Trophoblast cell (in vitro differentiated cells and primary cell): Measurements from ENCODE around the gene BLVRB.

Experiments used
- DNase-seq, 2 donors: peaks; one replicate each; pipeline ENCODE4 v3.0.0-alpha.2; 2016
- H2AFZ ChIP-seq: 2 replicates; pipeline ENCODE4 v1.6.1; 2013; ENCODE audit warnings: low read length, moderate library complexity, mild to moderate bottlenecking; ENCODE audit not compliant: insufficient read depth, poor library complexity
- H2AK5ac ChIP-seq: 2 replicates; pipeline ENCODE4 v1.6.1; 2013; ENCODE audit warnings: mild to moderate bottlenecking, low read length
- H2BK120ac ChIP-seq: 2 replicates; pipeline ENCODE4 v1.6.1; 2013; ENCODE audit warnings: low read length, mild to moderate bottlenecking, moderate library complexity; ENCODE audit not compliant: insufficient read depth, poor library complexity
- H2BK12ac ChIP-seq: 2 replicates; pipeline ENCODE4 v1.6.1; 2013; ENCODE audit warnings: mild to moderate bottlenecking, low read length, moderate library complexity
- H2BK5ac ChIP-seq: 2 replicates; pipeline ENCODE4 v1.6.1; 2013; ENCODE audit warnings: low read length, low read depth, moderate library complexity, mild to moderate bottlenecking; ENCODE audit not compliant: poor library complexity
- H3K14ac ChIP-seq: 2 replicates; pipeline ENCODE4 v1.6.1; 2013; ENCODE audit warnings: mild to moderate bottlenecking, low read length
- H3K18ac ChIP-seq: 2 replicates; pipeline ENCODE4 v1.6.1; 2013; ENCODE audit warnings: mild to moderate bottlenecking, low read length
- H3K23ac ChIP-seq: 2 replicates; pipeline ENCODE4 v1.6.1; 2013; ENCODE audit warnings: low read length
- H3K27ac ChIP-seq: 2 replicates; pipeline ENCODE4 v1.5.1; 2013; ENCODE audit warnings: low read depth, mild to moderate bottlenecking, inconsistent platforms, low read length, moderate library complexity
- H3K27me3 ChIP-seq: 2 replicates; pipeline ENCODE4 v1.6.1; 2013; ENCODE audit warnings: inconsistent platforms, mild to moderate bottlenecking, low read length, moderate library complexity; ENCODE audit not compliant: insufficient read depth
- H3K36me3 ChIP-seq, 2 experiments: 1 replicate in 1 of 2; 2 replicates in 1 of 2; pipeline ENCODE4 v1.6.1; 2013; ENCODE audit warnings: low read length in 2 of 2, mild to moderate bottlenecking in 2 of 2, moderate library complexity in 1 of 2; ENCODE audit not compliant: insufficient read depth in 2 of 2, control insufficient read depth in 1 of 2
- H3K4ac ChIP-seq: 2 replicates; pipeline ENCODE4 v1.6.1; 2013; ENCODE audit warnings: low read depth, mild to moderate bottlenecking, low read length, moderate library complexity
- H3K4me1 ChIP-seq, 2 experiments: 1 replicate in 1 of 2; 2 replicates in 1 of 2; pipeline ENCODE4 v1.6.1; 2013; ENCODE audit warnings: low read length in 2 of 2, mild to moderate bottlenecking in 2 of 2, moderate library complexity in 1 of 2; ENCODE audit not compliant: insufficient read depth in 2 of 2, control insufficient read depth in 1 of 2
- H3K4me2 ChIP-seq: 2 replicates; pipeline ENCODE4 v1.6.1; 2013; ENCODE audit warnings: inconsistent platforms, mild to moderate bottlenecking, low read length, moderate library complexity
- H3K4me3 ChIP-seq: 2 replicates; pipeline ENCODE4 v1.5.1; 2013; ENCODE audit warnings: mild to moderate bottlenecking, low read depth, low read length, inconsistent platforms
- H3K79me1 ChIP-seq: one replicate; pipeline ENCODE4 v1.6.1; 2013; ENCODE audit warnings: low read length
- H3K79me2 ChIP-seq: 2 replicates; pipeline ENCODE4 v1.6.1; 2013; ENCODE audit warnings: low read length, mild to moderate bottlenecking; ENCODE audit not compliant: control insufficient read depth, insufficient read depth, poor library complexity
- H3K9ac ChIP-seq: 2 replicates; pipeline ENCODE4 v1.6.1; 2013; ENCODE audit warnings: mild to moderate bottlenecking, low read length
- H3K9me3 ChIP-seq: 2 replicates; pipeline ENCODE4 v1.6.1; 2013; ENCODE audit warnings: low read depth, mild to moderate bottlenecking, control low read depth, inconsistent platforms, low read length; ENCODE audit not compliant: insufficient read depth
- H4K12ac ChIP-seq: 2 replicates; pipeline ENCODE4 v1.6.1; 2013; ENCODE audit warnings: low read depth, mild to moderate bottlenecking, low read length, moderate library complexity
- H4K8ac ChIP-seq: 2 replicates; pipeline ENCODE4 v1.6.1; 2013; ENCODE audit warnings: low read depth, mild to moderate bottlenecking, low read length, moderate library complexity
- H4K91ac ChIP-seq: one replicate; pipeline ENCODE4 v1.6.1; 2013; ENCODE audit warnings: low read depth, mild to moderate bottlenecking, low read length, moderate library complexity
- WGBS: extraction: QIAGEN DNeasy Blood & Tissue Kit; methylation state at CpG from one replicate; pipeline ENCODE4 v1.1.7; 2013; ENCODE audit warnings: missing lambda C conversion rate; ENCODE audit not compliant: insufficient read length, insufficient coverage; ENCODE audit errors: extremely low coverage; 5-methylcytosine and 5-hydroxymethylcytosine counted together

Gene BLVRB

GRCh38 chr19:40461669-40462221 is 3.8 kb downstream of the BLVRB start:
- peaks cover 10% of the 10 kb centered on the region for H3K79me1 ChIP-seq
- H4K91ac ChIP-seq: no peak overlapping the region
- no peak overlapping the region for H3K27ac ChIP-seq
- no CpG with 5 or more reads among the region's 7 CpGs for WGBS
- no peak overlapping the region for H2AK5ac ChIP-seq
- no peak overlapping the region for H3K4me3 ChIP-seq
- H3K14ac ChIP-seq: no peak overlapping the region
- no peak overlapping the region for H4K12ac ChIP-seq
- H2BK12ac ChIP-seq: no peak overlapping the region
- peaks cover 5% of the 10 kb centered on the region in 2 experiments for H3K36me3 ChIP-seq
- no peak overlapping the region for H3K18ac ChIP-seq
- no peak overlapping the region for H3K9ac ChIP-seq
- H3K4ac ChIP-seq: no peak overlapping the region
- H2BK5ac ChIP-seq: no peak overlapping the region
- H3K79me2 ChIP-seq: no peaks in the 10 kb centered on the region
- H3K9me3 ChIP-seq: peaks cover 8% of the 10 kb centered on the region
- H4K8ac ChIP-seq: no peak overlapping the region
- peaks cover 10 to 15% of the 10 kb centered on the region in 2 experiments for H3K4me1 ChIP-seq
- peaks cover 6% of the 10 kb centered on the region for H3K27me3 ChIP-seq
- DNase-seq: peak in 1 of 2 donors; percentile 11
- H3K4me2 ChIP-seq: no peak overlapping the region
- H2BK120ac ChIP-seq: no peak overlapping the region
- H2AFZ ChIP-seq: no peak overlapping the region
- H3K23ac ChIP-seq: no peak overlapping the region

GRCh38 chr19:40460185-40460584 is 5.4 kb downstream of the BLVRB start:
- no peak overlapping the region for H2BK120ac ChIP-seq
- H3K79me2 ChIP-seq: no peaks in the 10 kb centered on the region
- no peak overlapping the region for H3K9ac ChIP-seq
- H4K12ac ChIP-seq: no peak overlapping the region
- no peak overlapping the region for H2BK12ac ChIP-seq
- no peaks in the 10 kb centered on the region for H3K9me3 ChIP-seq
- peaks cover 5% of the 10 kb centered on the region in 2 experiments for H3K36me3 ChIP-seq
- no CpG with 5 or more reads among the region's 3 CpGs for WGBS
- H4K8ac ChIP-seq: no peak overlapping the region
- H3K4ac ChIP-seq: no peak overlapping the region
- H3K18ac ChIP-seq: no peak overlapping the region
- peaks cover 7% of the 10 kb centered on the region for H3K79me1 ChIP-seq
- H3K27ac ChIP-seq: no peak overlapping the region
- no peak overlapping the region for H2BK5ac ChIP-seq
- no peak for DNase-seq
- H3K4me2 ChIP-seq: no peak overlapping the region
- H4K91ac ChIP-seq: no peak overlapping the region
- H3K4me1 ChIP-seq: peaks cover 7 to 8% of the 10 kb centered on the region in 2 experiments
- no peak overlapping the region for H3K14ac ChIP-seq
- H3K4me3 ChIP-seq: no peak overlapping the region
- H3K27me3 ChIP-seq: no peaks in the 10 kb centered on the region
- H2AK5ac ChIP-seq: no peak overlapping the region
- no peak overlapping the region for H3K23ac ChIP-seq
- H2AFZ ChIP-seq: no peak overlapping the region

GRCh38 chr19:40458597-40458974 is 7.0 kb downstream of the BLVRB start:
- Histone ChIP-seq H3K23ac (no peak overlapping the region), H3K27ac (no peak overlapping the region)

GRCh38 chr19:40457953-40458596 is 7.5 kb downstream of the BLVRB start:
- Histone ChIP-seq H3K4me2 (no peak overlapping the region), H2BK5ac (no peak overlapping the region), H2BK12ac (no peak overlapping the region), H4K91ac (no peak overlapping the region), H3K23ac (no peak overlapping the region), H3K9me3 (no peaks in the 10 kb centered on the region), H3K18ac (no peak overlapping the region), H3K79me1 (no peaks in the 10 kb centered on the region), H4K12ac (no peak overlapping the region), H2BK120ac (no peak overlapping the region), H3K4me1 (no peaks in the 10 kb centered on the region), H3K27ac (no peak overlapping the region), H3K36me3 (peaks cover 5% of the 10 kb centered on the region in 2 experiments), H2AFZ (no peak overlapping the region), H2AK5ac (no peak overlapping the region), H3K27me3 (no peaks in the 10 kb centered on the region), H3K4ac (no peak overlapping the region), H3K4me3 (no peak overlapping the region), H4K8ac (no peak overlapping the region), H3K9ac (no peak overlapping the region), H3K79me2 (no peaks in the 10 kb centered on the region), H3K14ac (no peak overlapping the region)
- WGBS: no CpG with 5 or more reads among the region's 27 CpGs
- DNase-seq: no peak

More at GRCh38 chr19:40458597-40458974, 7.0 kb downstream of the BLVRB start:
- H4K8ac ChIP-seq: no peak overlapping the region
- DNase-seq: no peak
- no peak overlapping the region for H4K91ac ChIP-seq
- H3K4me3 ChIP-seq: no peak overlapping the region
- H3K9me3 ChIP-seq: no peaks in the 10 kb centered on the region
- H3K4ac ChIP-seq: no peak overlapping the region
- no peaks in the 10 kb centered on the region for H3K79me1 ChIP-seq
- no peak overlapping the region for H2BK12ac ChIP-seq
- H3K4me1 ChIP-seq: no peaks in the 10 kb centered on the region
- no peak overlapping the region for H3K9ac ChIP-seq
- H3K27me3 ChIP-seq: no peaks in the 10 kb centered on the region
- H3K36me3 ChIP-seq: peaks cover 5% of the 10 kb centered on the region in 2 experiments
- no peak overlapping the region for H2AFZ ChIP-seq
- H3K4me2 ChIP-seq: no peak overlapping the region
- H4K12ac ChIP-seq: no peak overlapping the region
- no peak overlapping the region for H3K14ac ChIP-seq
- H2BK5ac ChIP-seq: no peak overlapping the region
- no peak overlapping the region for H2BK120ac ChIP-seq
- no peak overlapping the region for H3K18ac ChIP-seq
- H2AK5ac ChIP-seq: no peak overlapping the region
- WGBS: no CpG with 5 or more reads among the region's 3 CpGs
- no peaks in the 10 kb centered on the region for H3K79me2 ChIP-seq
